HG02870 (cell line): ENCODE measurements around the gene KERA.
A peak's percentile ranks its signal among the peaks of the same experiment; 100 is the strongest.

ENCODE experiments used
- ATAC-seq: cut with Tn5 transposase; IDR thresholded peaks from one replicate; pipeline ENCODE4 v1.9.1; 2021; ENCODE audit warnings: mild to moderate bottlenecking, moderate library complexity; ENCODE audit not compliant: unreplicated experiment

Gene KERA

GRCh38 chr12:91074154-91074709 is 16.4 kb upstream of the KERA start:
- ATAC-seq = no peak

DNA sequence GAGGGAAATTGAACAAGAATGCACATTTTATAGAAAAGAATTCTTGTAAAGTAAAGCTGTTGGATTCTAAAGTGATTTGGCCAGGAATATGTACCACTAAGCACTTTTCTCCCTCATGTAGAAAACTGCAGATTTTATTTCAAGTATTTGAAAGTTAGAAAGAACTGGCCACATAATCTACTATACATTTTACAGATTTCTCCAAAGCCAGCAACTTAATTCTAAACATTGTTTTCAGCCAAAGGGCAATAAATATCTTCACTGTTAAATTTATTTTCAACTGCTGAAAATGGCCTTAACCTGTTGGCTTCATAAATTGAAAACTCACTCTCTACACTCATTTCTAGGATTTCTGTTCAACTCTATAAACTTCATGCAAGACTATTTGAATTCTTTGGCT is 15.6 kb upstream of the KERA start:
- no peak for ATAC-seq

- no peak for ATAC-seq
Observed at GRCh38 chr12:91072931-91073330, 15.1 kb upstream of the KERA start.

DNA sequence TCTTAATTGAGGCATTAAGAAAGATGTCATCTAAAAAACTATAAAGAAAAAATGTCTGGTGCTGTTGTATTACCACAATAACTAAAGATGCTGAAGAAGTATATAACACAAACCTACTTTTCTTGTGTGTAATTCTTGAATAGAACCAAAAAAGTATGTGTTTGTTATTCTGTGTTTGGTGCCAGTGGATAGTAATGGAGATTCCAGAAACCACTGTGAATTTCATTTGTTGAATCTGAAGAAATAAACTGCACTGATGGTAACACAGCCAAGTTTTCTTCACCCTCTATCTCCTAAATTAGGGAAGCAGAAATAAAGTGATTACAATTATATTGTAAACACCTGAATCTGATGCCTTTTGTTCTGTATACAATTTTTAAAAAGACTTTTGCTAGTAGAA is 13.1 kb upstream of the KERA start:
- ATAC-seq = no peak

DNA sequence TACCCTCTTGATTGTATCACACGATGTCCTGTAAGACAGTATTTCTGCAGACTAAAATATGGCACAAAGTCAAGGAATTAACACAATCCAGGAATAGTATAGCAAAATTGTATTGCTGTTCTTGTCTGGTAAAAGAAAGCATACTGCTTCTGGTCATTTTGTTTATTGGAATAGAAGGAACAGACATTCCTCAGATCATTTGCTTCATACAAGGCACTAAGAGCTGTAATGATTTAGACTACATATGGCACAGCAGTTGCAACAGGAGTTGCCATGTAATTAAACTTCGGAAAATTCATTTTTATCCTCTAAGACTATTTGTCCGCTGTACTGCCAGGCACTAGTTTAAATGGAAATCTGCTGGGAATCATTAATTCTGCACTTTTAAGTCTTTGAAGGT is 7.6 kb upstream of the KERA start:
- no peak for ATAC-seq

- ATAC-seq = no peak
Observed at GRCh38 chr12:91064640-91065039, 6.8 kb upstream of the KERA start.

DNA sequence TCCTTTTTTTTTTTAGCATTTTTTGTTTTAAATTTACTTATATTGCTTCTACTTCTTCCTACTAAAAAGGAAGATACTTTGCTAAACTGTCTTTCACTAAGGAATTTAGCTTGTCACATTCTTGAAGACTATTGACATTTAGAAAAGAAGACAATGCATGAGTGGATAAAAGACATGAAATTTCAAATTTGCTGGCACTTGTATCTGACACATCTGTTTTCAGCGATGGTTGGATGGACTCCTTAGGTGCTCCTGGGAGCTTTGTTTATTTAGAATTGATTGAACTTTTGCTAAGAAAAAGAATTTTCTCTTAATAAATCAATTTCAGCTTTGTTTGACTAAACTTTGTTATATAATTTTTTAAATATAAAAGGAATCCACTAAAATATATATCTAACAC is 3.3 kb upstream of the KERA start:
- no peak for ATAC-seq

GRCh38 chr12:91059211-91059610 is 1.4 kb upstream of the KERA start:
- ATAC-seq = no peak

- no peak for ATAC-seq
Observed at GRCh38 chr12:91058786-91059185, 962 bp upstream of the KERA start.

- ATAC-seq = no peak
Observed at GRCh38 chr12:91056488-91056887, 1.3 kb downstream of the KERA start.

- ATAC-seq = no peak
Observed at GRCh38 chr12:91055976-91056375, 1.8 kb downstream of the KERA start.

DNA sequence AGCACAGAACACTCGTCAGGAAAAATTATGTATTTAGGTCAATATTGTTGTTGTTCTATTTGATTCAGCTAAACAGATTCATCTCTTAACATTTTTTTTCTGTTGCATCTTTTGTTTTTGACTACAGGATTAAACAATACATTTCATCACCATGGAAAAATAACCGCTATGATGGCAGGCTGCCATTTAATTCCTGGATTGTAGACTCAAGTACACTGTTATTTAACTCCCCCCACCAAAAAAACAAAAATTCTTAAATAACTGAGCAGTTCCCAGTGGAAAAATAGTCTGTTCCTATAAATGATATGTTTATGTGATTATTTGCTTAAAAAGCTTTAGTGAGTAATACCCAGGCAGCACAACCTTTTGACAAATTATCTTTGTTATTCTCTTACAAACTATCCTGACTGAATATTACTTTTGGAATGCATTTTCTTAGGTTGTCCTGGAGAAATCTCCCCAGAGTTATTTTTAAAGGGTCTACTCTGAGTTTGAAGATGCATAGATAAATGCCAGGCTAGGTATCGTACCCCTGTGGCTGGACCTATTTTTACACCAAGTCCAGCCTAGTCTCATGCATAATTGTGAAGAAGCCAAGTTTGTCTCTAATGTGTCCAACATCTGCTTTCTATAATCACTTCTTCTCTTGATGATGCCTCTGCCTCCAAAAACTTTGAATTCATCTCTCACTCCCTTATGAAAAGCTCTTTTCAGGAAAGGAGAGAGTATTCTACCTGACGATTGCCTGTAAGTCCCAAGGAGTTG is 3.7 kb downstream of the KERA start:
- no peak for ATAC-seq

- no peak for ATAC-seq
Observed at GRCh38 chr12:91052026-91052425, 5.8 kb downstream of the KERA start.

GRCh38 chr12:91044586-91044985 is 13.2 kb downstream of the KERA start:
- ATAC-seq = no peak

DNA sequence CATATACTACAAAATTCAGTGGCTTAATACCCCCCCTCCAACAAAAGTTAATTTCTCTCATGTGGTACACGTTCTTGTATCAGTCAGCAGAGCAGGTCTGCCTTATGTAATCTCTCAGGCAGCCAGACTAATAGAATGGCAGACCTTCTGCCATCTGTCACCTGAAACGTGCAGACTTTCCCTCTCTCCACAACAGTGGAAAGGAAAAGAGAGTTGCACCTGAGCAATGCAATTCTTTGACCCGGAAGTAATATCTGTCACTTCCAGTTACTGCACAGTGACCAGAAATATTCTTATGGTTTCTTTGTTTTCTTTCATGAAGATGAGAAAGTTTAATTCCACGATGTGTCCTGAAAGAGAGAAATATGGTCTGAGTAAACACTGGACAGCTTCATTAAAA is 14.4 kb downstream of the KERA start:
- ATAC-seq = no peak

GRCh38 chr12:91040096-91040755 is 17.6 kb downstream of the KERA start:
- no peak for ATAC-seq

- ATAC-seq = no peak
Observed at GRCh38 chr12:91037276-91037675, 20.5 kb downstream of the KERA start.

DNA sequence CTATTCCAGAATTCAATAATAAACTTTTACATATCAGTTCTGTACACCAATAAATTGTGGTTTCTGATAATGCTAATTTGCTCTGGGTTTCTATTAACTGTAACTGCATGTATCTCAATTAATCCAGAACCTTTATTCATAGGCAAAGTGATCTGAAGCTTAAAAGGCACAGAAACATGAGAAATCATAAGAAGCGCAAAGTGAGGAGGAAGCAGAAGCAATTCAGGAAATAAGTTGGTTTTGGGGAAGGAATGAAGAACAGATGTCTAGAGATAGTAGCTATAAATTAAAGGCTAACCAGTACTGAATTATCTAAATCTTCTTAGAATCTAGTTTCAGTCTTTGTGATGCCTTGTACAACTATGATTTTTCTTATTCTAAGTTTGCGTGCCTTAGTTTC is 24.6 kb downstream of the KERA start:
- ATAC-seq = no peak

GRCh38 chr12:91023326-91024004 is 34.4 kb downstream of the KERA start:
- ATAC-seq = peak; percentile 86

DNA sequence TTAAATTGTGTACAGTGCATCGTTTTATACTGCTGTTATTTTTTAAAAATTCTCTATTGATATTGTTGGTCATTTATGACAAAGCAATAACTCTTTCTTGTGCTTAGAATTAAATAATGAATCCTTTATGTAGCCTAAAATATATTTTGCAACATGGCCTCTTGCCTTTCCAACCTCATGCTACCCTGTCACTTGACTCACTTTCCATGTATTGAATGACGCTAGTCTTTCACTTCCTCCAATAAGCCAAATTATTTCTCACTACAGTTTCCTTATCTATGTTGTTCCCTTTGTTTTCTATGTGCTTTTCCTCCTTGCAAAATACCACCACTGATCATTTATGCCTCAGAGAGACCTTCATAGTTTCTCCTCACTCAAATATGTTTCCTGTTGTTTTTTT is 36.7 kb downstream of the KERA start:
- ATAC-seq = no peak

DNA sequence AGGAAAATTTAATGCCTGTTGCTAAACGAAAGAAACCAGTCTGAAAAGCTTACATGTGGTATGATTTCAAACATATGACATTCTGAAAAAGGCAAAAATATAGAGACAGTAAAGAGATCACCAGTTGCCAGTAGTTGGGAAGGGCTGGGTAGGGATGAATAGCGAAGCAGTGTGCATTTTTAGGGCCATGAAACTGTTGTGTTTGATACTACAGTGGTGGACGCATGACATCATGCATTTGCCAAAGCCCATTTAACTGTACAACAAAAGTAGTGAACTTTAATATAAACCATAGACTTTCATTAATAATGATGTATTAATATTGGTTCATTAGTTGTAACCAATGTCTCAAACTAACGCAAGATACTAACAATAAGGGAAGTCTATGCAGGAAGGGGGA is 38.4 kb downstream of the KERA start:
- no peak for ATAC-seq
